C4-2B (cell line): ENCODE data around the gene VSTM2L.

Source experiments
- ZFX ChIP-seq: fragments of 450-650 bp; IDR thresholded peaks from 2 replicates; pipeline ENCODE4 v1.6.1; 2017
- TF ChIP-seq, protein P1 (sequence below): fragments of 450-650 bp; conservative IDR thresholded peaks from 2 replicates; pipeline ENCODE4 v1.5.1; 2017; ENCODE audit warnings: mild to moderate bottlenecking

- TF ChIP-seq, protein P1, sequence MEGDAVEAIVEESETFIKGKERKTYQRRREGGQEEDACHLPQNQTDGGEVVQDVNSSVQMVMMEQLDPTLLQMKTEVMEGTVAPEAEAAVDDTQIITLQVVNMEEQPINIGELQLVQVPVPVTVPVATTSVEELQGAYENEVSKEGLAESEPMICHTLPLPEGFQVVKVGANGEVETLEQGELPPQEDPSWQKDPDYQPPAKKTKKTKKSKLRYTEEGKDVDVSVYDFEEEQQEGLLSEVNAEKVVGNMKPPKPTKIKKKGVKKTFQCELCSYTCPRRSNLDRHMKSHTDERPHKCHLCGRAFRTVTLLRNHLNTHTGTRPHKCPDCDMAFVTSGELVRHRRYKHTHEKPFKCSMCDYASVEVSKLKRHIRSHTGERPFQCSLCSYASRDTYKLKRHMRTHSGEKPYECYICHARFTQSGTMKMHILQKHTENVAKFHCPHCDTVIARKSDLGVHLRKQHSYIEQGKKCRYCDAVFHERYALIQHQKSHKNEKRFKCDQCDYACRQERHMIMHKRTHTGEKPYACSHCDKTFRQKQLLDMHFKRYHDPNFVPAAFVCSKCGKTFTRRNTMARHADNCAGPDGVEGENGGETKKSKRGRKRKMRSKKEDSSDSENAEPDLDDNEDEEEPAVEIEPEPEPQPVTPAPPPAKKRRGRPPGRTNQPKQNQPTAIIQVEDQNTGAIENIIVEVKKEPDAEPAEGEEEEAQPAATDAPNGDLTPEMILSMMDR, result no peak
- TF ChIP-seq ZFX, result no peak
Measured at GRCh38 chr20:37956107-37956585, 53.2 kb downstream of the VSTM2L start.
